Measurements from ENCODE around the gene KANK3.

DNA sequence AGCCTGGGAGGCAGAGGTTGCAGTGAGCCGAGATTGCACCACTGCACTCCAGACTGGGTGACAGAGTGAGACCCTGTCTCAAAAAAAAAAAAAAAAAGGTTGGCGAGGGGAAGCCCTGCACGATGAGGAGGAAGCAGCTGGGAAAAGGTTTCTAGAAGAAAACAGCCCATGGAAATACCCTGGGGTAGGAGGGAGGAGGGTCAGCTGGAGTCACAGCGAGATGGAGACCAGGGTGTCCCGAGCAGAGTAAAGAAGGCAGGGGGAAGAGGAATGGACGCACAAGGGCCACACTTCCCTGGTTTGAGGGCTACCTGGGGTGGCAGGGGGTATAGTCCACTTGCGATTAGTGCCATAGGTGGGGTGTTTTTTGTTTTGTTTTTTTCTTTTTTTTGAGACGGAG, 6.4 kb downstream of the KANK3 start:
- TF ChIP-seq, protein P1, sequence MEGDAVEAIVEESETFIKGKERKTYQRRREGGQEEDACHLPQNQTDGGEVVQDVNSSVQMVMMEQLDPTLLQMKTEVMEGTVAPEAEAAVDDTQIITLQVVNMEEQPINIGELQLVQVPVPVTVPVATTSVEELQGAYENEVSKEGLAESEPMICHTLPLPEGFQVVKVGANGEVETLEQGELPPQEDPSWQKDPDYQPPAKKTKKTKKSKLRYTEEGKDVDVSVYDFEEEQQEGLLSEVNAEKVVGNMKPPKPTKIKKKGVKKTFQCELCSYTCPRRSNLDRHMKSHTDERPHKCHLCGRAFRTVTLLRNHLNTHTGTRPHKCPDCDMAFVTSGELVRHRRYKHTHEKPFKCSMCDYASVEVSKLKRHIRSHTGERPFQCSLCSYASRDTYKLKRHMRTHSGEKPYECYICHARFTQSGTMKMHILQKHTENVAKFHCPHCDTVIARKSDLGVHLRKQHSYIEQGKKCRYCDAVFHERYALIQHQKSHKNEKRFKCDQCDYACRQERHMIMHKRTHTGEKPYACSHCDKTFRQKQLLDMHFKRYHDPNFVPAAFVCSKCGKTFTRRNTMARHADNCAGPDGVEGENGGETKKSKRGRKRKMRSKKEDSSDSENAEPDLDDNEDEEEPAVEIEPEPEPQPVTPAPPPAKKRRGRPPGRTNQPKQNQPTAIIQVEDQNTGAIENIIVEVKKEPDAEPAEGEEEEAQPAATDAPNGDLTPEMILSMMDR (conservative IDR thresholded peaks at IDR 0.05; ENCODE audit: low read length): no peak
- no peak for TF ChIP-seq EZH2phosphoT487 (IDR thresholded peaks at IDR 0.05; ENCODE audit: borderline replicate concordance)

All from Loucy (cell line).